ENCODE measurements around the gene BZW2.

DNA sequence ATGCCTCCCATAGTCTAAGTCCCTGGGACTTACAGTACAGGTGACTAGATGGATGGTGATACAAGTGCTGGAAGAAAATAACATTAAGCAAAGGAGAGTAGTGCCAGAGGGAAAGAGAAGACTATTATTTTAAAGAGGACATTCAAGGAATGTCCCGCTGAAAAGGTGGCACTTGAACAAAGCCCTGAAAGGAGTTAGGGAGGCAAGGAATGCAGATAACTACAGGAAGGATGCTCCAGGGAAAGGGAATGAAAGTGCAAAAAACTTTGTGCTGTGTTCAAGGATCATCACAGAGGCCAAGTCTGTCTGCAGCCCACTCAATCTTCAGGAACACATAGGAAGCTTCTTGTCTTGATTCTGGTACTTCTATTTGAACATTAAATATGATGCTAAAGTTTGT is 15.3 kb upstream of the BZW2 start:
- TF ChIP-seq POLR2AphosphoS5 (IDR thresholded peaks at IDR 0.05) = no peak
- no peak for TF ChIP-seq CTCF (IDR thresholded peaks at IDR 0.05)
- no peak for TF ChIP-seq POLR2A (IDR thresholded peaks at IDR 0.05)

Measured in transverse colon (tissue), 4 donors.